Measurements from ENCODE around the gene UBL4B.

- TF ChIP-seq EZH2 (IDR thresholded peaks at IDR 0.05; ENCODE audit: insufficient read depth, poor library complexity, severe bottlenecking), result no peak
- no peak for TF ChIP-seq EZH2phosphoT487 (IDR thresholded peaks at IDR 0.05; ENCODE audit: insufficient read depth, low read depth)
Measured at GRCh38 chr1:110114173-110114572, 1.9 kb downstream of the UBL4B start.
